DMS53 treated with DMSO at 0.1 percent for 48 hours (cell line): Measurements from ENCODE around the gene PITPNB.

ENCODE experiments used
- DNase-seq: peaks from one replicate; lab custom pipeline; 2025; ENCODE audit not compliant: unreplicated experiment; lab: John Stamatoyannopoulos, UW

The PITPNB gene

GRCh38 chr22:27804470-27805297 lies 114.4 kb downstream of the PITPNB start:
- DNase-seq, result peak; percentile 1

GRCh38 chr22:27803841-27804415 lies 115.1 kb downstream of the PITPNB start:
- no peak for DNase-seq

GRCh38 chr22:27802346-27803073 lies 116.5 kb downstream of the PITPNB start:
- DNase-seq, result no peak
